Measurements from ENCODE around the gene SDC4. TPM values are rescaled to one million over a fixed set of nuclear protein-coding genes. Genes with fewer than 3 reads are reported as not detected.

The SDC4 gene
- total and polyA plus RNA-seq, 3 donors from 2014 or later: 124 to 234 (median 191) TPM

- H3K27me3 ChIP-seq: no peaks in the 10 kb centered on the region
- peak overlapping the region in 1 of 2 donors; percentile 19 for H3K27ac ChIP-seq
- H3K4me1 ChIP-seq: peaks cover 55% of the 10 kb centered on the region
- no peaks in the 10 kb centered on the region for H3K36me3 ChIP-seq (ENCODE audit: low read depth, missing control alignments)
- no peak for DNase-seq
- no peak for TF ChIP-seq POLR2A (IDR thresholded peaks at IDR 0.05)
- TF ChIP-seq CTCF (IDR thresholded peaks at IDR 0.05): no peak
- intact Hi-C loops (cut with DNase I; ENCODE audit: low total_unique reads): no loop called here
- WGBS, 2 donors: 80 to 87% methylated on average over 2 of the region's 2 CpGs
- H3K4me3 ChIP-seq: no peak overlapping the region
- no peaks in the 10 kb centered on the region for H3K9me3 ChIP-seq
Observed at GRCh38 chr20:45339799-45340198, 8.4 kb downstream of the SDC4 start.

GRCh38 chr20:45339084-45339483, 9.1 kb downstream of the SDC4 start:
- Histone ChIP-seq H3K27me3 (no peaks in the 10 kb centered on the region), H3K27ac (peak overlapping the region in 1 of 2 donors; percentile 12), H3K4me1 (peaks cover 54% of the 10 kb centered on the region), H3K9me3 (no peaks in the 10 kb centered on the region), H3K4me3 (no peak overlapping the region), H3K36me3 (ENCODE audit: low read depth, missing control alignments) (no peaks in the 10 kb centered on the region)
- DNase-seq: no peak
- WGBS, 2 donors: 84 to 85% methylated on average over 5 to 6 of the region's 6 CpGs
- TF ChIP-seq POLR2A (IDR thresholded peaks at IDR 0.05) (no peak), CTCF (IDR thresholded peaks at IDR 0.05) (no peak)
- intact Hi-C loops (cut with DNase I; ENCODE audit: low total_unique reads): no loop called here

DNA sequence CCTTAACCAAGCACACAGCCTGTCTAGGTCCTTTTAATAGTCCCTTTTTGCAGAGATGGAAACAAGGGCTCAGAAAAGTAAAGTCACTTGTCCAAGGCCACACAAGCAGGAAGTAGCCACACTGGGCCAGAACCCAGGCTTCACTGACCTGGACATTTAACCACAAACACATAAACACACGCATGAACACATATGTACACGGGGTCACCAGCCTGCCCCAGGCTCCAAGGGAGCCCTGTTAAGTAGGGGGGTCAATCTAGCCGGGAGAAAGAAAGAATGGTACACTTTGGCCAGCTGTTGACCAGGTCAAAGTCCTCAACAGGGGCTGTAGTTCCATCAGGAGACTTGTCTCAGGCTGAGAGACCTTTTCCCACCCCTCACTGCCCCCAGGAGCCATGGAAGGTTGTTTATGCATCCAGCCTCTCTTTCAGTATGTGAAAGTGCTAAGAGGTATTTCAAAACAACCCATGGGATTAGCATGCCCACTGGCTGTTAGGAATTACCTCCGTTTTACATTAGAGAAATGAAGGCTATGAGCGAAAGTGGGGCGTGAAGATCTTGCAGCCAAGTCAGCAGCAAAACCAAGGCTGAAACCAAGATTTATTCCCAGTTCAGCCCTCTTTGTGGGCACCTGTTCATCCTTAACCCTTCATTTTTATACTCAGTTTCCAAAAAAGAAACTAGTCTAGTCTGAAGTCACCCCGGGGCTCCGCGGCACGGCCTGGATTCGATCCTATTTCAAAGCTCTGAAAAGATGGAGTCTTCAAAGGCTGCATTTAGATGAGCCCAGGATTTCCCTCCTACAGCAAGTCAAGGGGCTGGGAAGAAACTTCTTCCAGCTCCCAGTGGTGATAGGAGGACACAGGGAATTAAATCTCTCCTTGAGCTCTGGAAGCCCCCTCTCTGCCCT, 9.8 kb downstream of the SDC4 start:
- peaks cover 51% of the 10 kb centered on the region for H3K4me1 ChIP-seq
- intact Hi-C loops (cut with DNase I; ENCODE audit: low total_unique reads): no loop called here
- peak overlapping the region; percentile 22 to 64 for H3K27ac ChIP-seq
- no peaks in the 10 kb centered on the region for H3K9me3 ChIP-seq
- no peak for DNase-seq
- H3K27me3 ChIP-seq: no peaks in the 10 kb centered on the region
- H3K36me3 ChIP-seq (ENCODE audit: low read depth, missing control alignments): no peaks in the 10 kb centered on the region
- H3K4me3 ChIP-seq: no peak overlapping the region
- TF ChIP-seq POLR2A (IDR thresholded peaks at IDR 0.05) (no peak), CTCF (IDR thresholded peaks at IDR 0.05) (no peak)
- 89% methylated on average over 11 of the region's 11 CpGs for WGBS, 2 donors

DNA sequence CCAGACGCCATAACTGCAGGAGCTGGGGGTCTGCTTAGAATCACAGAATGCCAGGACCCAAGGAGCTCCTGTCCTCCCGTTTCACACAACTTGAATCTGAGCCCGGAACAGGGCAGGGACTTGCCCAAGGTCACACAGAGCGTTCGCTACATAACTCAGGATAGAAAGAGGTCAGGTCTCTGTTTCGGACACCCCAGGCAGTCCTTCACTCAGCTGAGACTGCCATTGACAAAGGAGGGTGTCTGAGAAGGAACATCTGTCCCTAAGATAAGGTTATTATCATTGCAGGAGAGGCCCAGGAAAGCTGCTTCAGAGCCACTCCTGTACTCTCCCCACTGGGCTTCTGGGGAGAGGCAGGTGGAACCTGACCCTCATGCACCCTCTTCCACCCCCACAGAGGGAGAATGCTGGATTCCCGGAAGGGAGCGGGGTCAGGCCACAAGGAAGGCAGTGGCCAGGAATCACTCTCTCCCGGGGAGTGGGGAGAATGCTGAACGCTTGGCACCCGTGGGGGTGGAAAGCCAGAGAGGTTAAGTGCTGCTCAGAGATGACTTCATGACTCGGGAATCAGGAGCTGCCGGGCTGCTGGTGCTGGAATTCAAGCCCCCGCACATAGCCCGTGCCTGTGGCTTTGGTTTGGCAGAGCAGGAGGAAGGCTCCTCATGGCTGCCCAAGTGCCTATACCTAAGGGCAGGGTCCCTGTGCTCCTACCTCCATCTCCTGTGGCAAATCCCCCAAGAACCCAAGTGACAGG, 10.7 kb downstream of the SDC4 start:
- peaks cover 42% of the 10 kb centered on the region for H3K4me1 ChIP-seq
- TF ChIP-seq CTCF (IDR thresholded peaks at IDR 0.05): no peak
- TF ChIP-seq POLR2A (IDR thresholded peaks at IDR 0.05): no peak
- 43 to 45% methylated on average over 13 to 15 of the region's 15 CpGs for WGBS, 2 donors
- no peaks in the 10 kb centered on the region for H3K27me3 ChIP-seq
- H3K4me3 ChIP-seq: no peak overlapping the region
- DNase-seq: peak; percentile 67
- H3K27ac ChIP-seq: peak overlapping the region; percentile 22 to 64
- intact Hi-C loops (cut with DNase I; ENCODE audit: low total_unique reads): no loop called here
- H3K9me3 ChIP-seq: no peaks in the 10 kb centered on the region
- H3K36me3 ChIP-seq (ENCODE audit: low read depth, missing control alignments): no peaks in the 10 kb centered on the region

Measured in testis (tissue), 3 donors.